GM12801 (cell line): Measurements from ENCODE around the gene KCNJ11.

Experiments used
- TF ChIP-seq, protein P1 (sequence below): IDR thresholded peaks from one replicate; pipeline ENCODE4 v1.5.1; 2011; ENCODE audit warnings: control low read depth; ENCODE audit not compliant: insufficient read length; ENCODE audit errors: extremely low read depth

KCNJ11 gene

DNA sequence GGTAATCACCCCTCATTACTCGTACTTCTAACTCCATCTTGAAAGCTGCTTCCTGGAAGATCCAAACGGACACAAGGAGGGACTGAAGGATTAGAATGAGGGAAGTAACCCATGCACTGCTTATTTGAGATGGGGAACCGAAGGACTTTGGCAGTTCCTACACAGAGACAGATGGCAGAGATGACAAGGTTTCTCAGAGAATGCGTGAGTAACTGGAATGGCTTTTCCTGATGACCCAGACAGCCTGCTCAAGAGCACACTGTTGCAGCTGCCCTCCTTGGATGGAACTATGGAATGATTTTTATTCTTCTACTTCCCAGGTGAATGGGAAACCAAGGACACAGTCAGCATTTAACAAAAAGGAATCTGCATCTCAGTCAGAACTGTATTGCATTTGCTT is 7.3 kb downstream of the KCNJ11 start:
- TF ChIP-seq, protein P1, sequence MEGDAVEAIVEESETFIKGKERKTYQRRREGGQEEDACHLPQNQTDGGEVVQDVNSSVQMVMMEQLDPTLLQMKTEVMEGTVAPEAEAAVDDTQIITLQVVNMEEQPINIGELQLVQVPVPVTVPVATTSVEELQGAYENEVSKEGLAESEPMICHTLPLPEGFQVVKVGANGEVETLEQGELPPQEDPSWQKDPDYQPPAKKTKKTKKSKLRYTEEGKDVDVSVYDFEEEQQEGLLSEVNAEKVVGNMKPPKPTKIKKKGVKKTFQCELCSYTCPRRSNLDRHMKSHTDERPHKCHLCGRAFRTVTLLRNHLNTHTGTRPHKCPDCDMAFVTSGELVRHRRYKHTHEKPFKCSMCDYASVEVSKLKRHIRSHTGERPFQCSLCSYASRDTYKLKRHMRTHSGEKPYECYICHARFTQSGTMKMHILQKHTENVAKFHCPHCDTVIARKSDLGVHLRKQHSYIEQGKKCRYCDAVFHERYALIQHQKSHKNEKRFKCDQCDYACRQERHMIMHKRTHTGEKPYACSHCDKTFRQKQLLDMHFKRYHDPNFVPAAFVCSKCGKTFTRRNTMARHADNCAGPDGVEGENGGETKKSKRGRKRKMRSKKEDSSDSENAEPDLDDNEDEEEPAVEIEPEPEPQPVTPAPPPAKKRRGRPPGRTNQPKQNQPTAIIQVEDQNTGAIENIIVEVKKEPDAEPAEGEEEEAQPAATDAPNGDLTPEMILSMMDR: no peak

DNA sequence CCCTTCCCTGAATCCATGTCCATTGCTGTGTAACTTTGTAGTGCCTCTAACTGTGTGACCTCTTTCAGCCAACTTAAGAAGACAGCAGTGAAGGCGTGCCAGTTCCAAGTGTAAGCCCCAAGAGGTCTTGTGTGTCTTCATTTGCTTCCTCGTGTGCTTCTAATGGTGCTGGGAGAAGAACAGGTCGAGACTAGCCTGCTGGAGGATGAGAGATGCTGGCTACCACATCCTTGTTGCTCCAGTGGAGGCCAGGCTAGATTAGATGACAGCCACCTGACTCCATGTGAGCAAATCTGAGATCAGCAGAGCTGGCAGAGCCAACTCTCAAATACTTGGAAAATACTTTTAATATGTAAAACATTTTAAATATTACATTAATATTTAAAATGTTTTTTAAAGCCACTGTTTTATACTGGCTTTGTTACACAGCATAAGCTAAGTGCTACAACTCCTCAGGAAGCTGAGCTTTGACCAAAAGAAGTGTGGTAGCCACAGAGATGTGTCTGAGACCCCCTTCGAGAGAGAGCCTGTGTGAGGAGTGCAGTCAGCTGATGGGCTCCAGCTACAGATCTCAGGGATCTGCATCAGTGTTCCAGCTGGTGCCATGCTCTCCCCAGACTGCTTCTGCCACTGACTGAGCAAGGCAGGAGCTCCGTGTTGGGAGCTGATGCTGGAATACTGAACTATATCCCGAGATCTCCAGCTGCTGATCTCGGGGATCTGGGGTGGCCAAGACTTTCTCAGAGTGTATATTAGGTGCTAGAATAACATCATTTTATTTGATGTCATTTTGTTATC is 8.9 kb downstream of the KCNJ11 start:
- TF ChIP-seq, protein P1: no peak

DNA sequence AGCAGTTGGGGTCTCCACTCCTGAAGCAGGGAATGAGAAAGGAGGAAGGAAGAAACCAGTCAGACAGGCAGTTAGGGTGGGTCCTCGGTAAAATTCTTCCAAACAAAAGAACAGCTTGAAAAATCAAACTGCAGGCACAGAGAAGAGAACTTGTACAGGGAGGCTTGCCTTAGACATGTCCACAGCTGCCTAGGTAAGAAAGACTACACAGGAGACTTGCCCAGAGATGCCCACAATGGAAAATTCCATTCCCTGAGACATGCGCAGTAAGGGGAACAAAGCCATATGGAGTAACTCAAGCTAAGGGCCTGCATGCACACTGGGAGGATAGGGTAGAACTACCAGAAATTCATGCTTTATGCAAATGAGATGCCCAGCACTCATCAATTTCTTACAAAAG is 9.8 kb downstream of the KCNJ11 start:
- TF ChIP-seq, protein P1: no peak

DNA sequence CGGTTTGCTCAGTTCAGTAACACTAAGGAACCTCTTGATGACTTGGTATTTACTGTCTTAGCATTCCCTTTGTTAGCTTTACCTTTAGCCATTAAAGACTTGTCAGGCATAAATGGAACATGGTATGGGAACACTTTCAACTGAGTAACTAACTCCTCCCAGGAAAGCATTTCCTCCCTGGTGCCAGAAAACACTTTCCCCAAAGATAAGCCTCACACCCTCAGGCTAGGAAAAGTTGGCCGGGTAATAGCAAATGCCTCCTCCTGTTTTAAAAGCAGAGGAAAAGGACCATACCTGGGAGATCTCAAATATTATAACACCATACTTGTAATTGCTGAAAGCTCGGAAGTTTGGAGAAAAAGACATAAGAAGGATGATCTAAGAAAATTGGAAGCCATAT is 12.0 kb downstream of the KCNJ11 start:
- TF ChIP-seq, protein P1: no peak

DNA sequence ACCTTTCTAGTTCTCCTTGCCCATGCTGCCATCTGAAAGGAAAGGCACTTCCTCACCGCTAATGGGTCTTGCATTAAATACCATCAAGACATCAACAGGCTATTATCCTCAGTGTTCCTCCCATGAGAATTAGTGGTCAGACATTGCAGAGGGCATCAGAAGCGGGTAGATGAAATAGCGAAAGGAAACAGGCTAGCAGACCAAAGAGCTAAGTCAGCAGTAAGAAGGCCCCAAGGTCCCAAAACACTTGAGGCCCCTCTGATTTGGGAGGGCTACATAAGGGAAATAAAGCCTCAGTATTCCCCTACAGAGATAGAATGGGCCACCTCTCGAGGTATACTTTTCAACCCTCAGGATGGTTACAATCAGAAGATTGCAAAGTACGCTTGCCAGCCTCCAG is 12.9 kb downstream of the KCNJ11 start:
- TF ChIP-seq, protein P1: no peak

DNA sequence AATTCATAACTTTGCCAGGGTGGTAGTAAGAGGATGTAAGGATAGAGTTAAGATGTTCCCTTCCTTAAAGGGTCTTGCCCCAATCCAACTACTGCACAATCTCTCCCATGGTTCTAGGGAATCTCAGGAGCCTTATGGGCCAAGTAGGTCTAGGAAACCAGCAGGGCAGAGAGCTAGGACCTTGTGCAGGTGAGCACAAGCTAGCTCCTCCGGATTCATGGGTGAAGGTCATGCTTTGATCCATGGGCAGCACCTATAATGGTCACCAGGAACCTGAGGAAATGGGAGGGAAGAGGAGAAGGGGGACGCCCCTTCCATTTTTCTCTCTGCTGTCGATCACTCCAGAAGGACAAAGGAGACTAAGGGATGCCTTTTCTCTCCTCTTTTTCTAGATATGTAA is 16.8 kb downstream of the KCNJ11 start:
- TF ChIP-seq, protein P1: no peak

DNA sequence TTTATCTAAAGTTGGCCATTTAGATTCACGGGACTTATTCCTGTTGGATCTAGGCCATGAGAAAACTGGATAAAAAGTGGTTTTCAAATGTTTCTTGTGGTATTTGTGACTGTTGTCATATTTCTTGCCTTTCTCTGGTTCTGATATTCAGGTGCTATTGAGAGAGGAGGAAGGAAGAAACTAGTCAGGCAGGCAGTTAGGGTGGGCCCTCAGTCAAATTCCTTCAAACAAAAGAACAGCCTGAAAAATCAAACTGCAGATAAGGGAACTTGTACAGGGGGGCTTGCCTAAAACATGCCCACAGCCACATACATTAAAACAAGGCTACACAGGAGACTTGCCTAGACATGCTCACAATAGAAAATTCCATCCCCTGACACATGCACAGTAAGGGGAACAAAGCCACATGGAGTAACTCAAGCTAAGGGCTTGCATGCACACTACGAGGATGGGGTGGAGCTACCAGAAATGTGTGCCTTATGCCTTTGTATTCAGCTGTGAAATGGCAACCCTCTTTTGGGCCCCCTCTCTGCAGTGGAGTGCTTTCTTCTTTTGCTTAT is 18.7 kb downstream of the KCNJ11 start:
- TF ChIP-seq, protein P1: no peak
